GM23248 (cell line): ENCODE data around the gene WDR82. TPM values are rescaled to one million over a fixed set of nuclear protein-coding genes. Genes with fewer than 3 reads are reported as not detected.

Experiments
- DNase-seq: peaks from one replicate; pipeline ENCODE4 v3.0.0-alpha.2; 2015
- H2AFZ ChIP-seq: fragments of 200-600 bp; sonication (generic); 2 replicates; pipeline ENCODE4 v1.6.1; 2016; ENCODE audit warnings: antibody characterized with exemption
- H3F3A ChIP-seq: fragments of 200-600 bp; sonication (generic); 2 replicates; pipeline ENCODE4 v1.6.1; 2016; ENCODE audit warnings: mild to moderate bottlenecking, antibody characterized with exemption, mixed run types; ENCODE audit not compliant: insufficient read depth
- H3K27ac ChIP-seq: fragments of 200-600 bp; sonication (generic); 2 replicates; pipeline ENCODE4 v1.5.1; 2016; ENCODE audit warnings: mild to moderate bottlenecking
- H3K27me3 ChIP-seq: fragments of 200-600 bp; sonication (generic); replicated peaks from 2 replicates; pipeline ENCODE4 v1.6.1; 2016; ENCODE audit warnings: mild to moderate bottlenecking; ENCODE audit not compliant: insufficient read depth
- H3K36me3 ChIP-seq: fragments of 200-600 bp; sonication (generic); 2 replicates; pipeline ENCODE4 v1.6.1; 2016; ENCODE audit warnings: low read depth, mild to moderate bottlenecking
- H3K4me1 ChIP-seq: fragments of 200-600 bp; sonication (generic); 2 replicates; pipeline ENCODE4 v1.6.1; 2016; ENCODE audit warnings: mild to moderate bottlenecking; ENCODE audit not compliant: insufficient read depth
- H3K4me2 ChIP-seq: fragments of 200-600 bp; sonication (generic); one replicate; pipeline ENCODE4 v1.6.1; 2016; ENCODE audit warnings: mild to moderate bottlenecking; ENCODE audit not compliant: unreplicated experiment
- H3K4me3 ChIP-seq: fragments of 200-600 bp; sonication (generic); 2 replicates; pipeline ENCODE4 v1.5.1; 2016; ENCODE audit warnings: mild to moderate bottlenecking
- H3K79me2 ChIP-seq: fragments of 200-600 bp; sonication (generic); 2 replicates; pipeline ENCODE4 v1.6.1; 2016; ENCODE audit warnings: mild to moderate bottlenecking; ENCODE audit not compliant: insufficient read depth
- H3K9ac ChIP-seq: fragments of 200-600 bp; sonication (generic); 2 replicates; pipeline ENCODE4 v1.6.1; 2016; ENCODE audit warnings: mild to moderate bottlenecking
- H3K9me2 ChIP-seq: fragments of 200-600 bp; sonication (generic); 2 replicates; pipeline ENCODE4 v1.6.1; 2016; ENCODE audit warnings: mixed run types, mild to moderate bottlenecking, moderate library complexity; ENCODE audit not compliant: insufficient read depth
- H3K9me3 ChIP-seq: fragments of 200-600 bp; sonication (generic); one replicate; pipeline ENCODE4 v1.6.1; 2017; ENCODE audit warnings: low read depth
- H4K20me1 ChIP-seq: fragments of 200-600 bp; sonication (generic); 2 replicates; pipeline ENCODE4 v1.6.0; 2016; ENCODE audit not compliant: insufficient read depth
- EZH2 ChIP-seq: fragments of 200-600 bp; sonication (generic); IDR thresholded peaks from 2 replicates; pipeline ENCODE4 v1.6.1; 2018; ENCODE audit warnings: antibody characterized with exemption, mild to moderate bottlenecking; ENCODE audit not compliant: insufficient read depth, poor library complexity, severe bottlenecking
- EZH2phosphoT487 ChIP-seq: fragments of 200-600 bp; sonication (generic); IDR thresholded peaks from 2 replicates; pipeline ENCODE4 v1.6.1; 2018; ENCODE audit warnings: antibody characterized with exemption, moderate library complexity, mild to moderate bottlenecking, low read depth; ENCODE audit not compliant: insufficient read depth
- WGBS, 2 experiments: methylation state at CpG; one replicate each; pipeline ENCODE4 v1.1.6; 2015 to 2017; ENCODE audit warnings: low lambda C conversion rate in 2 of 2, low coverage in 1 of 2; ENCODE audit errors: missing lambda C conversion rate in 2 of 2; 5-methylcytosine and 5-hydroxymethylcytosine counted together
- in situ Hi-C: fragments of 300-500 bp; cut with MboI; formaldehyde crosslinking; loops from 2 replicates; pipeline ENCODE4 v1.15.0; 2020
- polyA plus RNA-seq: library from polyadenylated mRNA; unstranded; fragments of >200 nt; fragmentation: Nextera tagmentation; extraction: Ambion mirVana; gene quantifications from 2 replicates; pipeline ENCODE4 v1.2.1, GENCODE V29; 2016
- total RNA-seq: library from RNA; depleted of rRNA; stranded (reverse); fragments of >200 nt; shearing (Covaris generic); gene quantifications from 2 replicates; pipeline ENCODE4 v1.2.3, GENCODE V29; 2014

Gene WDR82
- total and polyA plus RNA-seq, 2 experiments from 2014 or later: 16.1 to 56.1 TPM

DNA sequence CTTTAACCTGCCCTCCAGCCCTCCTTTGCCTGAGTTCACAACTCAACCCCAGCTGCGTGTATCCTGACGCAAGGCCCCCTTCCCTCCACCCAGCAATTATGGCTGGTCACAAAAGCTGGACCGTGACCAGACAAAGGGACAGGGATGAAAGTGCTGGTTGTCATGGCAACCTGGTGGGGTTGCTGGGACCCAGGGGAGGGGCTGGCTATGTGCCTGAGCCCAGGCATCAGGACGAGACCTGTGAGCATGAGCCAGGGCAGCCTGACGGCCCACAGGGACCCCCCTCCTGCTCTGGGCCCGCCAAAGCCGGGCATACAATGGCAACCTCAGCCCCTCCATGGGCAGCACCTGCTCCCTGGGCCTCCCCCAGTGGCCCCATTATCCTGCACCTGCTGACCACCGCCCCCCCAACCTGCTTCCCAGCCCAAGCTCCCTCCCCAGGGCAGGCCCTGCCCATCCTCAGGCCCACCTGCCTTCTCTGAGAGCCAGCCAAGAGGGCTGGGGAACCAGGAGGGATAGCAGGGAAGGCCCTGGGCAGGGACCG lies 33.2 kb upstream of the WDR82 start:
- H3K9ac ChIP-seq: no peak overlapping the region
- H3K79me2 ChIP-seq: no peaks in the 10 kb centered on the region
- DNase-seq: no peak
- H3K27me3 ChIP-seq: no peaks in the 10 kb centered on the region
- H3K4me1 ChIP-seq: peaks cover 7% of the 10 kb centered on the region
- no peaks in the 10 kb centered on the region for H3K36me3 ChIP-seq
- in situ Hi-C loops: no loop called here
- H3K27ac ChIP-seq: no peak overlapping the region
- TF ChIP-seq EZH2 (no peak), EZH2phosphoT487 (no peak)
- H3K9me3 ChIP-seq: no peaks in the 10 kb centered on the region
- H4K20me1 ChIP-seq: no peaks in the 10 kb centered on the region
- 83 to 91% methylated on average over 4 to 9 of the region's 9 CpGs for WGBS, 2 experiments
- no peak overlapping the region for H3K4me2 ChIP-seq
- no peaks in the 10 kb centered on the region for H3F3A ChIP-seq
- H2AFZ ChIP-seq: no peak overlapping the region
- H3K9me2 ChIP-seq: no peaks in the 10 kb centered on the region
- H3K4me3 ChIP-seq: no peak overlapping the region

DNA sequence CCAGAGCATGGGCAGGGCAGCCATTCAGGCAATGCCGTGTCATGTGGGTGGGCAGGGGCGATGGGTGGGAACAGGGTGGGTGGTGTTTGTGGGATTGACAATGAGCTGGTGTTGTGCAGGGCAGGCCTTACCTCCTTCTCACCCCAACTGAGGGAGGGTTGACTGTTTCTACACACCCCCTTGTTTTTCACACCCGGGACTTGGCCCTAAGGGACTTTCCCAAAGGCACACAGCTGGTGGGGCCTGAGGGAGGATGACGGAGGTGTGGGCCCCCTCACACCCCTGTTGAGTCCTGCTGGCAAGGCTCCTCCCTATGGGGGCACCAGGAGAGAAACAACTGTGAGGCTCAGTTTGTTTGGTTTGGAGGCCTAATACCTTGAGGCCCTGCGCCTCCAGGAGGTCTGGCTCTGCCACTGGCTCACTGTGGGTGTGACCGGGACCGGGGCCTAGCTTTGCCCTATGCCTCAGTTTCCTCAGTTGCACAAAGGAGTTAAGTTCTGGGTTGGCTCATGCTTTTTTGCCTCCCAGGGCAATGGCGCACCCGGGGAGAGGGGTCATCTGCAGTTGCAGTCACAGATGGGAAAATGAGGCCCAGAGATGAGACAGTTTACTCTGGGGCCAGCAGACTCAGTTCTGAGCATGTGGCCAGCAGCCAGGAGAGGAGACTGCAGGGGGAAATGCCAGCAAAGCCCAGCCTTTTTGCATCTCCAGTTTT lies 32.6 kb upstream of the WDR82 start:
- TF ChIP-seq EZH2phosphoT487 (no peak), EZH2 (no peak)
- no peaks in the 10 kb centered on the region for H3K27me3 ChIP-seq
- no peaks in the 10 kb centered on the region for H3K36me3 ChIP-seq
- 86 to 89% methylated on average over 9 of the region's 9 CpGs for WGBS, 2 experiments
- peaks cover 7% of the 10 kb centered on the region for H3K4me1 ChIP-seq
- no peak overlapping the region for H3K27ac ChIP-seq
- H3K4me3 ChIP-seq: no peak overlapping the region
- no peak overlapping the region for H3K4me2 ChIP-seq
- no peaks in the 10 kb centered on the region for H3K9me3 ChIP-seq
- H3K9me2 ChIP-seq: no peaks in the 10 kb centered on the region
- H2AFZ ChIP-seq: no peak overlapping the region
- in situ Hi-C loops: no loop called here
- no peak overlapping the region for H3K9ac ChIP-seq
- no peaks in the 10 kb centered on the region for H3F3A ChIP-seq
- H4K20me1 ChIP-seq: no peaks in the 10 kb centered on the region
- H3K79me2 ChIP-seq: no peaks in the 10 kb centered on the region
- DNase-seq: no peak

DNA sequence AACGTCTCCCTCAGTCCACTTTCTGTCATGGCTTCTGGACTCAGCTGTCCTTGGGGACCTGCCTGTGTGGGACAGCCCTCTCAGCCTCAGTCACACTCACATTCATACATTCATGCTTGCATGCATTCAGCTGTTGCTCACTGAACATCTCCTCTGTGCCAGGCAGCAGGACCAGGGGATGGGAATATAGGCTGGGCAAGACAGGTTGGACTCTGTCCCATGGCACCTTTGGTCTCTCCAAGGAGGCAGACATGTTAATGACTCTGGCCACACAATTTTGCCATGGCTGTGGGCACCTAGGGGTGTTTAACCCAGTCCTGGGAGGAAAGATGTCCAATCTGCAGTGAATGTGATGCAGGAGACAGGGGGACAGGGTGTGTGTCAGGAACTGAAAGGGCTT lies 29.9 kb upstream of the WDR82 start:
- H3K4me1 ChIP-seq: no peaks in the 10 kb centered on the region
- H3K79me2 ChIP-seq: no peaks in the 10 kb centered on the region
- H3K4me2 ChIP-seq: no peak overlapping the region
- H2AFZ ChIP-seq: no peak overlapping the region
- H3K27me3 ChIP-seq: no peaks in the 10 kb centered on the region
- in situ Hi-C loops: no loop called here
- H3K27ac ChIP-seq: no peak overlapping the region
- WGBS, 2 experiments: 60 to 74% methylated on average over 1 of the region's 1 CpG
- TF ChIP-seq EZH2phosphoT487 (no peak), EZH2 (no peak)
- no peak overlapping the region for H3K9ac ChIP-seq
- H3K36me3 ChIP-seq: no peaks in the 10 kb centered on the region
- H3K9me2 ChIP-seq: no peaks in the 10 kb centered on the region
- H4K20me1 ChIP-seq: no peaks in the 10 kb centered on the region
- H3K4me3 ChIP-seq: no peak overlapping the region
- H3F3A ChIP-seq: no peaks in the 10 kb centered on the region
- DNase-seq: no peak
- no peaks in the 10 kb centered on the region for H3K9me3 ChIP-seq

DNA sequence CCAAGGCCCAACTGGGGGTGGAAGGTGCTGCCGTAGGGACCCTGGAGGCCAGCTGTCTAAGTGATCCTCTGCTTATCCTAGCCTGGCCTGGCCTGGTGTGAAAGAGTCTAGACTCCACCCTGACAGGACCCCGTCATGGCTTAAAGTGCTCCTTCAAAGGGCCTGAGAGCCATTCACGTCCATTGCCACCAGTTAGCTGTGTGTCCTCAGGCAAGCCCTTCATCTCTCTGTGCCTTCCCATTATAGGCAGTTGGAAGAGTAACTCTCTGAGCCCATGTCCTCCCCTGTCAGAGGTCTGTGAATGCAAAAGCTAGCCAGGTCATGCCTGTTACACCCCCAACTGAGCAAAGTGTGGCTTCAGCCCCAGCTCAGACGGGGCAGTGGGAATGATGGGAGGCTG lies 28.5 kb upstream of the WDR82 start:
- Histone ChIP-seq H3K79me2 (no peaks in the 10 kb centered on the region), H3K27me3 (no peaks in the 10 kb centered on the region), H3K27ac (no peak overlapping the region), H3K4me2 (no peak overlapping the region), H3K36me3 (no peaks in the 10 kb centered on the region), H3K9me2 (no peaks in the 10 kb centered on the region), H3K9ac (no peak overlapping the region), H3K4me3 (no peak overlapping the region), H4K20me1 (no peaks in the 10 kb centered on the region), H3F3A (no peaks in the 10 kb centered on the region), H3K9me3 (no peaks in the 10 kb centered on the region), H3K4me1 (no peaks in the 10 kb centered on the region), H2AFZ (no peak overlapping the region)
- DNase-seq: no peak
- 83 to 94% methylated on average over 4 of the region's 4 CpGs for WGBS, 2 experiments
- in situ Hi-C loops: no loop called here
- TF ChIP-seq EZH2 (no peak), EZH2phosphoT487 (no peak)

- Histone ChIP-seq H3K9ac (no peak overlapping the region), H3K27me3 (no peaks in the 10 kb centered on the region), H2AFZ (no peak overlapping the region), H3K36me3 (no peaks in the 10 kb centered on the region), H3K79me2 (no peaks in the 10 kb centered on the region), H3K4me2 (no peak overlapping the region), H3K9me3 (no peaks in the 10 kb centered on the region), H3K27ac (no peak overlapping the region), H3K4me1 (peaks cover 1% of the 10 kb centered on the region), H3K9me2 (no peaks in the 10 kb centered on the region), H3F3A (no peaks in the 10 kb centered on the region), H4K20me1 (no peaks in the 10 kb centered on the region), H3K4me3 (no peak overlapping the region)
- TF ChIP-seq EZH2 (no peak), EZH2phosphoT487 (no peak)
- in situ Hi-C loops: no loop called here
- 92 to 93% methylated on average over 5 of the region's 5 CpGs for WGBS, 2 experiments
- no peak for DNase-seq
Observed at GRCh38 chr3:52305926-52306325, 27.5 kb upstream of the WDR82 start.
